Left lung (tissue), 10 donors: ENCODE results near the gene GFRA3. TPM values are rescaled to one million over a fixed set of nuclear protein-coding genes. Genes with fewer than 3 reads are reported as not detected.

Experiments
- ATAC-seq: fragments of 200-7000 bp; cut with Tn5 transposase; one replicate; pipeline ENCODE4 v1.9.1; 2020; ENCODE audit warnings: moderate library complexity
- DNase-seq, 4 donors: peaks; one replicate each; pipeline ENCODE4 v3.0.0-alpha.2; 2013 to 2020
- H3K27ac ChIP-seq, 2 donors: fragments of 200-600 bp; sonication (generic) in 1 of 2; one replicate each; pipeline versions ENCODE4 v1.5.0 to v1.8.0; 2020 to 2021
- H3K27me3 ChIP-seq, 2 donors: fragments of 200-600 bp; sonication (generic) in 1 of 2; one replicate each; pipeline versions ENCODE4 v1.5.0 to v1.8.0; 2020 to 2021
- H3K36me3 ChIP-seq, 2 donors: fragments of 200-600 bp; sonication (generic) in 1 of 2; one replicate each; pipeline versions ENCODE4 v1.5.0 to v1.8.0; 2020 to 2021
- H3K4me1 ChIP-seq, 2 donors: fragments of 200-600 bp; one replicate each; pipeline ENCODE4 v1.8.0; 2021
- H3K4me3 ChIP-seq, 2 donors: fragments of 200-600 bp; sonication (generic) in 1 of 2; one replicate each; pipeline versions ENCODE4 v1.5.0 to v1.8.0; 2020 to 2021; ENCODE audit warnings: mild to moderate bottlenecking in 1 of 2
- H3K9me3 ChIP-seq, 2 donors: fragments of 200-600 bp; sonication (generic) in 1 of 2; one replicate each; pipeline versions ENCODE4 v1.5.0 to v1.8.0; 2020 to 2021
- intact Hi-C, 2 donors: fragments of 100-400 bp; cut with DNase I; formaldehyde crosslinking; loops; one replicate each; pipeline versions ENCODE4 v1.11.2 to v1.14.2; 2022
- polyA plus RNA-seq, 6 donors: library from polyadenylated mRNA; unstranded; fragments of 120-200 nt; gene quantifications; one replicate each; pipeline ENCODE4 v1.2.1, GENCODE V29; 2013; ENCODE audit not compliant: insufficient read length in 6 of 6
- total RNA-seq, 2 donors: library from RNA; stranded (reverse); fragmentation: NEBNext Ultra II Directional; extraction: Animal tissue kit (Norgen Biotek cat#: 25700); gene quantifications; one replicate each; pipeline ENCODE4 v1.2.1, GENCODE V29; 2021
- TF ChIP-seq, protein P1 (sequence below), 2 donors: fragments of 200-600 bp; sonication (generic) in 1 of 2; IDR thresholded peaks; one replicate each; pipeline versions ENCODE4 v1.5.0 to v1.8.0; 2021; ENCODE audit warnings: antibody characterized with exemption in 2 of 2
- donor health status: DM: no; HTN: yes; CAD: no.
- donor health status: DM: no; HTN: no; CAD: no.

Gene GFRA3
- total and polyA plus RNA-seq, 8 donors, result 1.9 to 4.7 (median 3.4) TPM; not detected in 1

- no peak for DNase-seq
- TF ChIP-seq, protein P1, sequence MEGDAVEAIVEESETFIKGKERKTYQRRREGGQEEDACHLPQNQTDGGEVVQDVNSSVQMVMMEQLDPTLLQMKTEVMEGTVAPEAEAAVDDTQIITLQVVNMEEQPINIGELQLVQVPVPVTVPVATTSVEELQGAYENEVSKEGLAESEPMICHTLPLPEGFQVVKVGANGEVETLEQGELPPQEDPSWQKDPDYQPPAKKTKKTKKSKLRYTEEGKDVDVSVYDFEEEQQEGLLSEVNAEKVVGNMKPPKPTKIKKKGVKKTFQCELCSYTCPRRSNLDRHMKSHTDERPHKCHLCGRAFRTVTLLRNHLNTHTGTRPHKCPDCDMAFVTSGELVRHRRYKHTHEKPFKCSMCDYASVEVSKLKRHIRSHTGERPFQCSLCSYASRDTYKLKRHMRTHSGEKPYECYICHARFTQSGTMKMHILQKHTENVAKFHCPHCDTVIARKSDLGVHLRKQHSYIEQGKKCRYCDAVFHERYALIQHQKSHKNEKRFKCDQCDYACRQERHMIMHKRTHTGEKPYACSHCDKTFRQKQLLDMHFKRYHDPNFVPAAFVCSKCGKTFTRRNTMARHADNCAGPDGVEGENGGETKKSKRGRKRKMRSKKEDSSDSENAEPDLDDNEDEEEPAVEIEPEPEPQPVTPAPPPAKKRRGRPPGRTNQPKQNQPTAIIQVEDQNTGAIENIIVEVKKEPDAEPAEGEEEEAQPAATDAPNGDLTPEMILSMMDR (IDR thresholded peaks at IDR 0.05), result no peak
- Histone ChIP-seq H3K9me3 (no peaks in the 10 kb centered on the region), H3K36me3 (no peaks in the 10 kb centered on the region), H3K4me1 (no peaks in the 10 kb centered on the region), H3K27me3 (no peaks in the 10 kb centered on the region), H3K4me3 (no peak overlapping the region), H3K27ac (no peak overlapping the region)
- intact Hi-C loops, result no loop called here
- ATAC-seq, result no peak
Measured at GRCh38 chr5:138303372-138303771, 29.0 kb upstream of the GFRA3 start.

GRCh38 chr5:138289296-138289695 lies 14.9 kb upstream of the GFRA3 start:
- TF ChIP-seq, protein P1 (IDR thresholded peaks at IDR 0.05), result no peak
- ATAC-seq, result no peak
- Histone ChIP-seq H3K36me3 (peaks cover 0 to 16% of the 10 kb centered on the region in 2 donors), H3K4me1 (no peaks in the 10 kb centered on the region), H3K4me3 (no peak overlapping the region), H3K27ac (no peak overlapping the region), H3K27me3 (no peaks in the 10 kb centered on the region), H3K9me3 (no peaks in the 10 kb centered on the region)
- intact Hi-C loops, result no loop called here
- no peak for DNase-seq

DNA sequence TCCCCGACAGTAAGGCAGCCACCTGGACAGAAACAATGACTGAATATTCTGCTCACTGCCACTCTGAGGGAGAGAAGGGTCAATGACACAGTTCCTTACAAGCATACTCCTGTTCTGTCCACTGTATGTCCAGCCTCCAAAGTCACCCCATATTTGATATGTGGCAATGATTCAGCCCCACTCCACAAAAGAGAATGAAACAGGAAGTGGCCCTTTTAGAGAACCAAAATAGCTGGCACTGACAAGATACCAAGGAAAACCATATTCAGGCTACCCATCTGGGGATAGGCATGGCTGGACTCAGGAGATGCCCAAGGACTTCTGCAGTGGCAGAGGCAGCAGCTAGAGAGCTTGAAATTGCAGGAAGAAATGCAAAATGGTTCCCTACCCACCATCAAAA lies 12.8 kb upstream of the GFRA3 start:
- H3K27me3 ChIP-seq, result no peaks in the 10 kb centered on the region
- intact Hi-C loops, result no loop called here
- H3K9me3 ChIP-seq, result no peaks in the 10 kb centered on the region
- no peak for DNase-seq
- peaks cover 0 to 16% of the 10 kb centered on the region in 2 donors for H3K36me3 ChIP-seq
- H3K4me3 ChIP-seq, result no peak overlapping the region
- H3K27ac ChIP-seq, result no peak overlapping the region
- H3K4me1 ChIP-seq, result no peaks in the 10 kb centered on the region
- TF ChIP-seq, protein P1 (IDR thresholded peaks at IDR 0.05), result no peak
- ATAC-seq, result no peak

GRCh38 chr5:138282920-138283742 lies 8.7 kb upstream of the GFRA3 start:
- Histone ChIP-seq H3K36me3 (peaks cover 0 to 16% of the 10 kb centered on the region in 2 donors), H3K4me1 (no peaks in the 10 kb centered on the region), H3K27ac (no peak overlapping the region), H3K9me3 (no peaks in the 10 kb centered on the region), H3K4me3 (no peak overlapping the region), H3K27me3 (no peaks in the 10 kb centered on the region)
- TF ChIP-seq, protein P1 (IDR thresholded peaks at IDR 0.05), result no peak
- DNase-seq, result peak in 2 of 4 donors; percentile 29 to 67
- peak; percentile 98 for ATAC-seq
- intact Hi-C loops, result no loop called here

DNA sequence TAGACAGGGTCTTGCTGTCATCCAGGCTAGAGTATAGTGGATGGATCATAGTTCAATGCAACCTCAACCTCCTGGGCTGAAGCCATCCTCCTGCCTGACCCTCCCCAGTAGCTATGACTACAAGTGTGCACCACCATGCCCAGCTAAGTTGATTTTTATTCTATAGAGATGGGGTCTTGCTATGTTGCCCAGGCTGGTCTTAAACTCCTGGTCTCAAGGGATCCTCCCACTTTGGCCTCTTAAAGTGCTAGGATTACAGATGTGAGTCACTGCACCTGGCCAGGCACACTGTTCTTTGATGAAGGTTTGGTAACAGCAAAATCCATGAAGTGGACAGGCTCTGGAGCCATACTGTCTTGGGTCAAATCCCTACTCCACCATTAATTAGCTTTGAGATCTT lies 6.5 kb upstream of the GFRA3 start:
- ATAC-seq (no peak), DNase-seq (no peak)
- H3K4me1 ChIP-seq, result peaks cover 0 to under 1% of the 10 kb centered on the region in 2 donors
- intact Hi-C loops, result no loop called here
- H3K4me3 ChIP-seq, result no peak overlapping the region
- TF ChIP-seq, protein P1 (IDR thresholded peaks at IDR 0.05), result no peak
- peaks cover 0 to 2% of the 10 kb centered on the region in 2 donors for H3K27me3 ChIP-seq
- H3K27ac ChIP-seq, result no peak overlapping the region
- H3K9me3 ChIP-seq, result no peaks in the 10 kb centered on the region
- peaks cover 0 to 9% of the 10 kb centered on the region in 2 donors for H3K36me3 ChIP-seq
